ENCODE data around the gene NYAP2. TPM values are rescaled to one million over a fixed set of nuclear protein-coding genes. Genes with fewer than 3 reads are reported as not detected.
A peak's percentile ranks its signal among the peaks of the same experiment; 100 is the strongest.

The NYAP2 gene
- total and polyA plus RNA-seq, 2 experiments from 2014 or later, result not detected

GRCh38 chr2:225367482-225367881 is 32.0 kb upstream of the NYAP2 start:
- DNase-seq (ENCODE audit: low read depth in 1 of 2, low spot score in 1 of 2), result no peak
- TF ChIP-seq CTCF (IDR thresholded peaks at IDR 0.05; ENCODE audit: low read depth, low read length), result no peak
- Histone ChIP-seq H3K27ac (no peak overlapping the region), H3K9me3 (ENCODE audit: low read depth) (no peaks in the 10 kb centered on the region), H3K27me3 (no peaks in the 10 kb centered on the region), H3K4me1 (ENCODE audit: low read depth) (no peaks in the 10 kb centered on the region), H3K36me3 (no peaks in the 10 kb centered on the region), H3K4me3 (no peak overlapping the region)

- no peak for TF ChIP-seq CTCF (IDR thresholded peaks at IDR 0.05; ENCODE audit: low read depth, low read length)
- Histone ChIP-seq H3K4me1 (ENCODE audit: low read depth) (no peaks in the 10 kb centered on the region), H3K4me3 (no peak overlapping the region), H3K36me3 (no peaks in the 10 kb centered on the region), H3K9me3 (ENCODE audit: low read depth) (no peaks in the 10 kb centered on the region), H3K27ac (no peak overlapping the region), H3K27me3 (peaks cover 3% of the 10 kb centered on the region)
- no peak for DNase-seq (ENCODE audit: low read depth in 1 of 2, low spot score in 1 of 2)
These were observed 20.5 kb upstream of the NYAP2 start for GRCh38 chr2:225378984-225379383.

GRCh38 chr2:225379856-225380255 is 19.7 kb upstream of the NYAP2 start:
- H3K4me1 ChIP-seq (ENCODE audit: low read depth), result no peaks in the 10 kb centered on the region
- no peaks in the 10 kb centered on the region for H3K27me3 ChIP-seq
- H3K27ac ChIP-seq, result no peak overlapping the region
- TF ChIP-seq CTCF (IDR thresholded peaks at IDR 0.05; ENCODE audit: low read depth, low read length), result no peak
- no peak for DNase-seq (ENCODE audit: low read depth in 1 of 2, low spot score in 1 of 2)
- no peaks in the 10 kb centered on the region for H3K36me3 ChIP-seq
- H3K9me3 ChIP-seq (ENCODE audit: low read depth), result no peaks in the 10 kb centered on the region
- no peak overlapping the region for H3K4me3 ChIP-seq

GRCh38 chr2:225381609-225382008 is 17.9 kb upstream of the NYAP2 start:
- H3K4me1 ChIP-seq (ENCODE audit: low read depth), result no peaks in the 10 kb centered on the region
- no peak for TF ChIP-seq CTCF (IDR thresholded peaks at IDR 0.05; ENCODE audit: low read depth, low read length)
- H3K27ac ChIP-seq, result no peak overlapping the region
- H3K27me3 ChIP-seq, result no peaks in the 10 kb centered on the region
- H3K9me3 ChIP-seq (ENCODE audit: low read depth), result no peaks in the 10 kb centered on the region
- DNase-seq (ENCODE audit: low read depth in 1 of 2, low spot score in 1 of 2), result no peak
- no peak overlapping the region for H3K4me3 ChIP-seq
- H3K36me3 ChIP-seq, result no peaks in the 10 kb centered on the region

GRCh38 chr2:225398372-225398771 is 1.1 kb upstream of the NYAP2 start:
- H3K36me3 ChIP-seq, result no peaks in the 10 kb centered on the region
- no peak overlapping the region for H3K27ac ChIP-seq
- no peak overlapping the region for H3K4me3 ChIP-seq
- DNase-seq (ENCODE audit: low read depth in 1 of 2, low spot score in 1 of 2), result no peak
- no peaks in the 10 kb centered on the region for H3K4me1 ChIP-seq (ENCODE audit: low read depth)
- no peaks in the 10 kb centered on the region for H3K9me3 ChIP-seq (ENCODE audit: low read depth)
- no peak for TF ChIP-seq CTCF (IDR thresholded peaks at IDR 0.05; ENCODE audit: low read depth, low read length)
- H3K27me3 ChIP-seq, result peaks cover 2% of the 10 kb centered on the region

- peaks cover 2% of the 10 kb centered on the region for H3K27me3 ChIP-seq
- H3K4me3 ChIP-seq, result no peak overlapping the region
- H3K36me3 ChIP-seq, result no peaks in the 10 kb centered on the region
- TF ChIP-seq CTCF (IDR thresholded peaks at IDR 0.05; ENCODE audit: low read depth, low read length), result no peak
- H3K27ac ChIP-seq, result no peak overlapping the region
- DNase-seq (ENCODE audit: low read depth in 1 of 2, low spot score in 1 of 2), result peak; percentile 52 to 79
- no peaks in the 10 kb centered on the region for H3K9me3 ChIP-seq (ENCODE audit: low read depth)
- no peaks in the 10 kb centered on the region for H3K4me1 ChIP-seq (ENCODE audit: low read depth)
These were observed 576 bp downstream of the NYAP2 start for GRCh38 chr2:225400060-225400511.

All from cardiac muscle cell (in vitro differentiated cells and primary cell).